ENCODE data around the gene NALF2. TPM values are rescaled to one million over a fixed set of nuclear protein-coding genes. Genes with fewer than 3 reads are reported as not detected.

Gene NALF2
- total RNA-seq, 1 experiment from 2014 or later = 0.41 TPM

DNA sequence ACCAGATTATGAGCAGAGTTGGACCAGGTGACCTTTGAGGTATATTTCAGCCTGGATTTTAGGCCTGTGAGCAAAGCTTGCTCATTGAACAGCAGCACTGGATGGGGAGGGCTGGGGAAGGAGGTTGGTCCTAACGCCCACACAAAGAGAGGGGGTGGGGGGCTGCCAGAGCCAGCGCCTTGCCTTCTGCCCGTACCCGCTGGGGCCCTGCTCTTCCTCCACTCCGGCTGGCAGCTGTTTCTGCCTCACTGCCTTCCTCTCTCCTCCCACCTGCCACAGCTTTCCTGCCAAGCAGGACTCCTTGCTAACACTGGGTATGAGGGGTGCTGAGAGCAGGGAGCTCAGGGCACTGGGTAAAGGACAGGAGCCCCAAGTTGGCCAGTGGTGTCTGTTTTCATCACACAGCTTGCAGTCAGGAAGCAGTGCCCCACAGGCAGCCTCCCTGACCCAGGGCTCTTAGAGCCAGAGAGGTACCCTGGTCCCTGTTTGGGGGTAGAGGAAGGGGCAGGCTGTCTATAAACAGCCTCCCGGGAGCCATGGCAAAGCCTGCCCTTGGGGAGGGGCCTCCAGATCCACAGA is 6.1 kb downstream of the NALF2 start:
- Histone ChIP-seq H3K4me1 (ENCODE audit: low read length) (no peaks in the 10 kb centered on the region), H3K36me3 (ENCODE audit: insufficient read depth, low read length) (no peaks in the 10 kb centered on the region), H3K79me2 (ENCODE audit: low read length) (no peaks in the 10 kb centered on the region), H4K20me1 (ENCODE audit: insufficient read depth, low read depth, low read length) (no peaks in the 10 kb centered on the region), H3K9ac (ENCODE audit: low read length) (no peak overlapping the region), H3K4me3 (ENCODE audit: low read length) (no peak overlapping the region), H3K4me2 (ENCODE audit: low read depth, low read length, poor library complexity, severe bottlenecking) (no peak overlapping the region), H3K27ac (ENCODE audit: low read length) (no peak overlapping the region), H2AFZ (ENCODE audit: low read length) (no peak overlapping the region), H3K9me2 (replicated peaks; ENCODE audit: insufficient read depth, low read length) (no peaks in the 10 kb centered on the region), H3K27me3 (ENCODE audit: low read length) (no peaks in the 10 kb centered on the region), H3K9me3 (ENCODE audit: low read length) (no peaks in the 10 kb centered on the region)
- DNase-seq = no peak

GRCh38 chrX:69510914-69511513 is 6.9 kb downstream of the NALF2 start:
- Histone ChIP-seq H4K20me1 (ENCODE audit: insufficient read depth, low read depth, low read length) (no peaks in the 10 kb centered on the region), H3K79me2 (ENCODE audit: low read length) (no peaks in the 10 kb centered on the region), H2AFZ (ENCODE audit: low read length) (no peak overlapping the region), H3K4me1 (ENCODE audit: low read length) (no peaks in the 10 kb centered on the region), H3K27ac (ENCODE audit: low read length) (no peak overlapping the region), H3K27me3 (ENCODE audit: low read length) (no peaks in the 10 kb centered on the region), H3K9ac (ENCODE audit: low read length) (no peak overlapping the region), H3K4me3 (ENCODE audit: low read length) (no peak overlapping the region), H3K4me2 (ENCODE audit: low read depth, low read length, poor library complexity, severe bottlenecking) (no peak overlapping the region), H3K36me3 (ENCODE audit: insufficient read depth, low read length) (no peaks in the 10 kb centered on the region), H3K9me3 (ENCODE audit: low read length) (no peaks in the 10 kb centered on the region), H3K9me2 (replicated peaks; ENCODE audit: insufficient read depth, low read length) (no peaks in the 10 kb centered on the region)
- no peak for DNase-seq

DNA sequence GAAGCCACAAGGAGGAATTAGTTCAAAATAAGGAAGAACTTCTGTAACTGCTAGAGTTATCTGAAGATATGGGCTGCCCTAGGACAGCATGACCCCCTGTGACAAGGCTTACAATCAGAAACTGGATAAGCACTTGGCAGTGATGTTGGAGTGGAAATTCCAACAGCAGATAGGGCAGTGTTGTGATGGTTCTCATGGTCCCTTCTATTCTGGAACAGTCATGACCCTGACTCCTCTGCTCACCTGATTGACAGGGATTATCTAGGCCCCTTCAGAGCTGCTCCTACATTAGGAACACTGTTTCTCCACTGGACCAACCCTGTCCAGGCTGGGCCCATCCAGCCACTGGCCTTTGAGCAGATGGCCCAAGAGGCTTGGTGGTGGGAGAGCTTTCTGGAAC is 17.9 kb downstream of the NALF2 start:
- H3K9me3 ChIP-seq (ENCODE audit: low read length) = no peaks in the 10 kb centered on the region
- no peak for DNase-seq

GRCh38 chrX:69523314-69523713 is 19.2 kb downstream of the NALF2 start:
- no peaks in the 10 kb centered on the region for H3K79me2 ChIP-seq (ENCODE audit: low read length)
- H3K9me2 ChIP-seq (replicated peaks; ENCODE audit: insufficient read depth, low read length) = no peaks in the 10 kb centered on the region
- no peaks in the 10 kb centered on the region for H4K20me1 ChIP-seq (ENCODE audit: insufficient read depth, low read depth, low read length)
- H3K4me1 ChIP-seq (ENCODE audit: low read length) = no peaks in the 10 kb centered on the region
- H3K27ac ChIP-seq (ENCODE audit: low read length) = no peak overlapping the region
- no peak overlapping the region for H3K4me3 ChIP-seq (ENCODE audit: low read length)
- H2AFZ ChIP-seq (ENCODE audit: low read length) = no peak overlapping the region
- H3K27me3 ChIP-seq (ENCODE audit: low read length) = no peaks in the 10 kb centered on the region
- H3K4me2 ChIP-seq (ENCODE audit: low read depth, low read length, poor library complexity, severe bottlenecking) = no peak overlapping the region
- no peak overlapping the region for H3K9ac ChIP-seq (ENCODE audit: low read length)
- H3K36me3 ChIP-seq (ENCODE audit: insufficient read depth, low read length) = no peaks in the 10 kb centered on the region
- H3K9me3 ChIP-seq (ENCODE audit: low read length) = no peaks in the 10 kb centered on the region
- no peak for DNase-seq

More for the DNA sequence above, 17.9 kb downstream of the NALF2 start:
- Histone ChIP-seq H4K20me1 (ENCODE audit: insufficient read depth, low read depth, low read length) (no peaks in the 10 kb centered on the region), H3K27ac (ENCODE audit: low read length) (no peak overlapping the region), H2AFZ (ENCODE audit: low read length) (no peak overlapping the region), H3K9ac (ENCODE audit: low read length) (no peak overlapping the region), H3K27me3 (ENCODE audit: low read length) (no peaks in the 10 kb centered on the region), H3K4me2 (ENCODE audit: low read depth, low read length, poor library complexity, severe bottlenecking) (no peak overlapping the region), H3K9me2 (replicated peaks; ENCODE audit: insufficient read depth, low read length) (no peaks in the 10 kb centered on the region), H3K79me2 (ENCODE audit: low read length) (no peaks in the 10 kb centered on the region), H3K4me3 (ENCODE audit: low read length) (no peak overlapping the region), H3K4me1 (ENCODE audit: low read length) (no peaks in the 10 kb centered on the region), H3K36me3 (ENCODE audit: insufficient read depth, low read length) (no peaks in the 10 kb centered on the region)

DNA sequence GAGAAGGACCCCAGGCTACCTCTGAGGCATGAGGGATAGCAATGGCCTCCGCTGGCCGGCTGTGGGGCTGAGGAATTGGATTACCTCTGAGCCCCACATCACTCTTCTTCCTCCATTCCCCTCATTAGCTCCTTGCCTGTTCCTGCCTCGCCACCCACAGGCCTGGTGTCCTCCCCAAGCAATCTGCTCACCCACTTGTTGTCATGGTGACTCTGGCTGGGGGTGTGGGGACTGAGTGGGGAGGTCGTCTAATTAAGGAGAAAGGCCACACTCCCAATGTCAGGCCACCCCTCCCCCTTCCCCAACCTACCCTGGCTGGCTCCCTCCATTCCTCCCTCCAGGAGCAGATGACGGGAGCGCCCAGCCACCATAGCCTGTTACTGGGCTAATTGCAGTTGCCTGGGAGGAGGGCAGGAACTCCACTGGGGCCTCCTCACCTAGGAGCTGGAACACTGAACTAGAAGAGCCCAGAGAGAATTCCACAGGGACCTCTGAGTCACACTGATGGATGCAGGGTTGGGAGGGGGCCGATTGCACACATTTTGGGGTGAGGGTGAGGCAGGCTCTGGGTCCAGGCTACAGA is 20.7 kb downstream of the NALF2 start:
- Histone ChIP-seq H3K9me3 (ENCODE audit: low read length) (no peaks in the 10 kb centered on the region), H3K4me3 (ENCODE audit: low read length) (no peak overlapping the region), H3K27me3 (ENCODE audit: low read length) (no peaks in the 10 kb centered on the region), H3K9me2 (replicated peaks; ENCODE audit: insufficient read depth, low read length) (no peaks in the 10 kb centered on the region), H2AFZ (ENCODE audit: low read length) (no peak overlapping the region), H4K20me1 (ENCODE audit: insufficient read depth, low read depth, low read length) (no peaks in the 10 kb centered on the region), H3K79me2 (ENCODE audit: low read length) (no peaks in the 10 kb centered on the region), H3K4me2 (ENCODE audit: low read depth, low read length, poor library complexity, severe bottlenecking) (no peak overlapping the region), H3K9ac (ENCODE audit: low read length) (no peak overlapping the region), H3K27ac (ENCODE audit: low read length) (no peak overlapping the region), H3K36me3 (ENCODE audit: insufficient read depth, low read length) (no peaks in the 10 kb centered on the region), H3K4me1 (ENCODE audit: low read length) (no peaks in the 10 kb centered on the region)
- DNase-seq = no peak

DNA sequence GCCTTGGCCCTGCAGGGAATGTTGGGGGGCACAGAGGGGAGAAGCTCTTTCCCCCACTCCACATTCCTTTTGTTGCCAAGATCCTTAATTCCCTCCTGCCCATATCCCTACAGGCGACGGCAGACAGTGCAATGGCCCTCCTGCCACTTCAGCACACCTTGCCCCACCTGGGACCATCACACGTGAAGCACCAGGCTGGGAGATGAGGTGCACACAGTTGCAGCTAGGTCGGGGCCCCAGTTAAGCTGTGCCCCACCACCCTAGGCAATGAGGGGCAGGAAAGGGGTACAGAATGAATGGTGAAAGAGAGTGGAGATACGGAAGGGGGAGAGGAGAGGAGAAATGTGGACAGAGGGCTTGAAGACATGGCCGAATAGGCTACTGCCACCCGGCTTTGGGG is 26.2 kb downstream of the NALF2 start:
- no peak overlapping the region for H2AFZ ChIP-seq (ENCODE audit: low read length)
- H3K27me3 ChIP-seq (ENCODE audit: low read length) = no peaks in the 10 kb centered on the region
- H3K4me1 ChIP-seq (ENCODE audit: low read length) = no peaks in the 10 kb centered on the region
- no peak overlapping the region for H3K4me2 ChIP-seq (ENCODE audit: low read depth, low read length, poor library complexity, severe bottlenecking)
- no peaks in the 10 kb centered on the region for H3K9me2 ChIP-seq (replicated peaks; ENCODE audit: insufficient read depth, low read length)
- no peaks in the 10 kb centered on the region for H3K79me2 ChIP-seq (ENCODE audit: low read length)
- H3K27ac ChIP-seq (ENCODE audit: low read length) = no peak overlapping the region
- H3K9ac ChIP-seq (ENCODE audit: low read length) = no peak overlapping the region
- H3K9me3 ChIP-seq (ENCODE audit: low read length) = no peaks in the 10 kb centered on the region
- no peak overlapping the region for H3K4me3 ChIP-seq (ENCODE audit: low read length)
- H3K36me3 ChIP-seq (ENCODE audit: insufficient read depth, low read length) = no peaks in the 10 kb centered on the region
- no peak for DNase-seq
- no peaks in the 10 kb centered on the region for H4K20me1 ChIP-seq (ENCODE audit: insufficient read depth, low read depth, low read length)

DNA sequence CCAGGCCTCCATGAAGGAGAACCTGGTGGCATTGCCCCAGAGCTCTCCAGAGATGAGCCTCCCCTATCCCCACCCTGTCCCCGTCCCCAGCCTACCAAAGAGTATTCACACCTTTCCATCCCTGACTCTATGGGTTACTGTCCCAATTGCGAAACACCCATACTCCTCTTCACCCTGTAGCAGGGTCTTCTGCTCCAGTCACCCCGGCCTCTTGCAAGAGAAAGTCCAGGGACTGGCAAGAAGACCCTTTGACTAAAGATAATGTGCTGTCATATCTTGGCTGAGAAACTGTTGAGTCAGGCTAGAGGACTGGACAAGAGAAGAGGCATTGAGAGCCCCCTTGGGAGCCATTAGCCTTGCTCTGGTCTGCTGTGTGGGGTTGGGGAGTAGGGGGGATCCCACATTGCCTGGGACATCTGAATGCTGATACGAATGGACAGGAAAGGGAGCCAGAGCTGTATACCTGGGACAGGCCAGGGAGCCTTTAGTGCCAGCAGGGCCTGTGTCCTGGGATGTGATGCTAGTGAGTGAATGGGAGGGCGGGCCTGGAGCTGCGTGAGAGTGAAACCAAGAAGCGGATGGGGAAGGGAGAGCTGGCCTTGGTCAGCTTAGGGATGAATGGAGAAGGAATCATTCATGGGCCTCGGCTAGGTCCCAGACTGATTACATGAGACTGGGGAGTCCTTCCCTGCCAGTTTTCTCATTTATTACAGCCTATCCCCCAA is 27.1 kb downstream of the NALF2 start:
- Histone ChIP-seq H3K9me2 (replicated peaks; ENCODE audit: insufficient read depth, low read length) (no peaks in the 10 kb centered on the region), H3K9ac (ENCODE audit: low read length) (no peak overlapping the region), H4K20me1 (ENCODE audit: insufficient read depth, low read depth, low read length) (no peaks in the 10 kb centered on the region), H2AFZ (ENCODE audit: low read length) (no peak overlapping the region), H3K79me2 (ENCODE audit: low read length) (no peaks in the 10 kb centered on the region), H3K36me3 (ENCODE audit: insufficient read depth, low read length) (no peaks in the 10 kb centered on the region), H3K4me2 (ENCODE audit: low read depth, low read length, poor library complexity, severe bottlenecking) (no peak overlapping the region), H3K4me1 (ENCODE audit: low read length) (no peaks in the 10 kb centered on the region), H3K27me3 (ENCODE audit: low read length) (no peaks in the 10 kb centered on the region), H3K27ac (ENCODE audit: low read length) (no peak overlapping the region), H3K4me3 (ENCODE audit: low read length) (no peak overlapping the region), H3K9me3 (ENCODE audit: low read length) (no peaks in the 10 kb centered on the region)
- DNase-seq = no peak

- H4K20me1 ChIP-seq (ENCODE audit: insufficient read depth, low read depth, low read length) = no peaks in the 10 kb centered on the region
- no peak overlapping the region for H3K27ac ChIP-seq (ENCODE audit: low read length)
- H3K4me3 ChIP-seq (ENCODE audit: low read length) = no peak overlapping the region
- H3K36me3 ChIP-seq (ENCODE audit: insufficient read depth, low read length) = no peaks in the 10 kb centered on the region
- H3K4me1 ChIP-seq (ENCODE audit: low read length) = no peaks in the 10 kb centered on the region
- H3K79me2 ChIP-seq (ENCODE audit: low read length) = no peaks in the 10 kb centered on the region
- H3K4me2 ChIP-seq (ENCODE audit: low read depth, low read length, poor library complexity, severe bottlenecking) = no peak overlapping the region
- no peaks in the 10 kb centered on the region for H3K27me3 ChIP-seq (ENCODE audit: low read length)
- H2AFZ ChIP-seq (ENCODE audit: low read length) = no peak overlapping the region
- H3K9ac ChIP-seq (ENCODE audit: low read length) = no peak overlapping the region
- no peaks in the 10 kb centered on the region for H3K9me2 ChIP-seq (replicated peaks; ENCODE audit: insufficient read depth, low read length)
- no peak for DNase-seq
- no peaks in the 10 kb centered on the region for H3K9me3 ChIP-seq (ENCODE audit: low read length)
Observed at GRCh38 chrX:69535661-69536060, 31.5 kb downstream of the NALF2 start.

Data from Karpas-422 (cell line).